GM15510 (cell line): ENCODE results near the gene PDSS2.

Experiments used
- POLR2A ChIP-seq: IDR thresholded peaks from 3 replicates; pipeline ENCODE4 v1.6.1; 2011; ENCODE audit warnings: borderline replicate concordance; ENCODE audit not compliant: insufficient read length; ENCODE audit errors: extremely low read depth

The PDSS2 gene

GRCh38 chr6:107184435-107184834 lies 274.9 kb downstream of the PDSS2 start:
- TF ChIP-seq POLR2A, result no peak

- TF ChIP-seq POLR2A, result no peak
Observed at GRCh38 chr6:107180099-107180498, 279.3 kb downstream of the PDSS2 start.

GRCh38 chr6:107179004-107179403 lies 280.4 kb downstream of the PDSS2 start:
- TF ChIP-seq POLR2A, result no peak

- TF ChIP-seq POLR2A, result no peak
Observed at GRCh38 chr6:107173779-107174178, 285.6 kb downstream of the PDSS2 start.

- no peak for TF ChIP-seq POLR2A
Observed at GRCh38 chr6:107171513-107171912, 287.9 kb downstream of the PDSS2 start.

GRCh38 chr6:107161521-107161920 lies 297.8 kb downstream of the PDSS2 start:
- TF ChIP-seq POLR2A, result no peak

- TF ChIP-seq POLR2A, result no peak
Observed at GRCh38 chr6:107156617-107157016, 302.7 kb downstream of the PDSS2 start.

GRCh38 chr6:107154801-107155160 lies 304.6 kb downstream of the PDSS2 start:
- TF ChIP-seq POLR2A, result no peak

- no peak for TF ChIP-seq POLR2A
Observed at GRCh38 chr6:107154131-107154800, 305.1 kb downstream of the PDSS2 start.

GRCh38 chr6:107152638-107153430 lies 306.5 kb downstream of the PDSS2 start:
- TF ChIP-seq POLR2A, result no peak

- TF ChIP-seq POLR2A, result no peak
Observed at GRCh38 chr6:107144666-107145065, 314.7 kb downstream of the PDSS2 start.

- TF ChIP-seq POLR2A, result no peak
Observed at GRCh38 chr6:107144014-107144413, 315.4 kb downstream of the PDSS2 start.

- no peak for TF ChIP-seq POLR2A
Observed at GRCh38 chr6:107140581-107140980, 318.8 kb downstream of the PDSS2 start.

GRCh38 chr6:107132330-107132954 lies 326.9 kb downstream of the PDSS2 start:
- no peak for TF ChIP-seq POLR2A

GRCh38 chr6:107129370-107129925 lies 329.9 kb downstream of the PDSS2 start:
- no peak for TF ChIP-seq POLR2A
